ENCODE data around the gene GABARAPL1. TPM values are rescaled to one million over a fixed set of nuclear protein-coding genes. Genes with fewer than 3 reads are reported as not detected.

The GABARAPL1 gene
- total and polyA plus RNA-seq, 11 donors = 126 to 790 (median 280) TPM

DNA sequence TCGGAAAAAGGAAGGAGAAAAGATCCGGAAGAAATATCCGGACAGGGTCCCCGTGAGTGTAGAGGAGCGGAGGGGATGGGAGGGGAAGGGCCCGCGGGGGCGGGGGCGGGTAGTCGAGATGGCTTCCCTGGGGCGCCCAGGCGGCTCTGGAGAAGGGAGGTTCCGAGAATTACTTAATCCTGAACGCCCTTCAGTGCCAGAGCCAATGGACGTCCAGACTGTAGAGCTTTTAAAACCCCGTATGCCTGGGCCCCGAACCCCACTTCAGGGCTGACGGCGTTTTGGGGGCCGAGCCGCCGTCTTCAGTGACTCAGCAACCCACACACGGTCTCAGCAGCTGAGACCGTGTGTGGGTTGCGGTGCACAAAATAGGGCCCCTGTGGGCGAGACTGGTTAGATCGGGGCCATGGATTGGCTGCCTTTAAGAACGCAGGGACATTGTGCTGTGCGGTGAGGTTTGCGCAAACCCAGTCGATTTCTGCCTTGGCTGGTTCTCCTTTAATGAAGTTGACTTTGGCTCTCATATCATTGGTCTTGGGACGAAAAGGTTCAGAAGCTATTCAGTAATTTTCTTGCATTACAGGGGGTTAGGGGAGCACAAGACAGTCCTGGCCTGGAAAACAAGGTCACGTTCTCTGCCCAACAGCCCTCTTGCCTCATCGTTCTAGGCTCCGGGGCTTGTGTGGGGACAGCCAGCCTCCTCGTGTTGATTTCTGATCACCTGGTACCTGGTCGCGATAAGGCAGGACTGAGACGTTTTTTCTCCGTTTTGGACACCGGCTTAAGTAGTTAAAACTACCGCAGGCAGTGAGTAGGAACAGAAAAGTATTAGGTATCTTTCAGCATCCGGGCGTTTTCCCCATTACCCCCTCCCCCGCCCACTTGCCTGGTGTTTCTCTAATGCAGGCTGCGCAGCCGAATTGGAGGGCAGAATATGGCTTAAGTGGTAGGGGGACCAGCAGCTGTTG is 775 bp downstream of the GABARAPL1 start:
- no peaks in the 10 kb centered on the region for H3K27me3 ChIP-seq
- H3K4me3 ChIP-seq = peak overlapping the region; percentile 65 to 89 (median 80)
- WGBS, 4 donors = 1 to 2% (median 1%) methylated on average over 41 to 47 of the region's 47 CpGs
- peaks cover 4 to 46% (median 29%) of the 10 kb centered on the region in 12 donors for H3K4me1 ChIP-seq
- ATAC-seq (peak; percentile 16 to 68 (median 58)), DNase-seq (peak; percentile 75 to 86 (median 77))
- peak overlapping the region; percentile 95 to 100 (median 98) for H3K27ac ChIP-seq
- peaks cover 0 to 25% (median 13%) of the 10 kb centered on the region in 9 donors for H3K36me3 ChIP-seq
- TF ChIP-seq POLR2A (IDR thresholded peaks at IDR 0.05) = peak; percentile 11 to 63
- TF ChIP-seq, protein P1, sequence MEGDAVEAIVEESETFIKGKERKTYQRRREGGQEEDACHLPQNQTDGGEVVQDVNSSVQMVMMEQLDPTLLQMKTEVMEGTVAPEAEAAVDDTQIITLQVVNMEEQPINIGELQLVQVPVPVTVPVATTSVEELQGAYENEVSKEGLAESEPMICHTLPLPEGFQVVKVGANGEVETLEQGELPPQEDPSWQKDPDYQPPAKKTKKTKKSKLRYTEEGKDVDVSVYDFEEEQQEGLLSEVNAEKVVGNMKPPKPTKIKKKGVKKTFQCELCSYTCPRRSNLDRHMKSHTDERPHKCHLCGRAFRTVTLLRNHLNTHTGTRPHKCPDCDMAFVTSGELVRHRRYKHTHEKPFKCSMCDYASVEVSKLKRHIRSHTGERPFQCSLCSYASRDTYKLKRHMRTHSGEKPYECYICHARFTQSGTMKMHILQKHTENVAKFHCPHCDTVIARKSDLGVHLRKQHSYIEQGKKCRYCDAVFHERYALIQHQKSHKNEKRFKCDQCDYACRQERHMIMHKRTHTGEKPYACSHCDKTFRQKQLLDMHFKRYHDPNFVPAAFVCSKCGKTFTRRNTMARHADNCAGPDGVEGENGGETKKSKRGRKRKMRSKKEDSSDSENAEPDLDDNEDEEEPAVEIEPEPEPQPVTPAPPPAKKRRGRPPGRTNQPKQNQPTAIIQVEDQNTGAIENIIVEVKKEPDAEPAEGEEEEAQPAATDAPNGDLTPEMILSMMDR (IDR thresholded peaks at IDR 0.05) = no peak
- intact Hi-C loops (cut with DNase I) = loop anchor here in 7 of 10 donors (2.0 to 10.0 kb wide), 6 partner anchors 149 to 511 kb away; partner anchors contain the start of genes YBX3 (in 5 of the 7) and MAGOHB (in 1 of the 7)
- no peaks in the 10 kb centered on the region for H3K9me3 ChIP-seq

DNA sequence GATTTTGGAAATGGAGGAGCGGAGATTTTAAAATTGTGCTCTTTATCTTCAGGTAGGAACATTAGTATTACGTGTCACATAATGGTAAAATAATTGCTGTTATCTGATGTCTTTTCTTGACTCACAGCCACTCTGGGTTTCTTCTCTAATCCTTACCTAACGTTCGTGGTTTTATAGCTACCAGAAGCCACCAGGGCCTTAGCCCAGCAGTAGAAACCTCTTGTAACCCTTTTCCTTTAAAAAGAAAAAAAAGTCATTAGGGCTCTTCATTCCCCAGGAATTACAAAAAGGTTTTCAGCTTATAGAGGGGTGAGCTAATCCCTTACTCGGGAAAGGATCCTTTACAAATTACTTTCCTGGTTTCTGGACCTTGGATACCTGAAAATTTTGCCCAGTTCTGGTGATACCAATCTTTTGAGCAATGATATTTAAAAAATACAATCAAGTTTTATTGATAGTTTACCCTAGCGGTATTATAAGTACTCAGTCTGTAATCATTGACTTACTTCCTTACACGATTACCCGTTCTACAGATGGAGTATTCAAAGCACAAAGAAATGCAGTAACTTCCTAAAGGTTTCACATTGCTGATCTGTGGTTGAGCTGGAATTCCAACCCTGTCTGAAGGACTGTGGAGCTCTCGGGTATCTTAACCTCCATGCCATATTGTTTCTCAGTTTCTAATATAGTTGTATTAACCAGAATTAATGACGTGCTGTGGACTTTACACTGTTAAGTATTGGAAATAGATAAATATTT is 1.6 kb downstream of the GABARAPL1 start:
- DNase-seq (no peak), ATAC-seq (no peak)
- peaks cover 0 to 34% (median 22%) of the 10 kb centered on the region in 9 donors for H3K36me3 ChIP-seq
- H3K9me3 ChIP-seq = no peaks in the 10 kb centered on the region
- H3K4me1 ChIP-seq = peaks cover 4 to 53% (median 31%) of the 10 kb centered on the region in 12 donors
- H3K4me3 ChIP-seq = peak overlapping the region; percentile 65 to 89 (median 80)
- H3K27ac ChIP-seq = peak overlapping the region; percentile 95 to 100 (median 98)
- intact Hi-C loops (cut with DNase I) = loop anchor here in 6 of 10 donors (5.0 to 10.0 kb wide), 4 partner anchors 148 to 510 kb away; partner anchors contain the start of gene YBX3 (in 4 of the 6)
- no peak for TF ChIP-seq POLR2A (IDR thresholded peaks at IDR 0.05)
- TF ChIP-seq, protein P1 (IDR thresholded peaks at IDR 0.05) = no peak
- H3K27me3 ChIP-seq = no peaks in the 10 kb centered on the region
- 13 to 20% (median 15%) methylated on average over 10 of the region's 10 CpGs for WGBS, 4 donors

DNA sequence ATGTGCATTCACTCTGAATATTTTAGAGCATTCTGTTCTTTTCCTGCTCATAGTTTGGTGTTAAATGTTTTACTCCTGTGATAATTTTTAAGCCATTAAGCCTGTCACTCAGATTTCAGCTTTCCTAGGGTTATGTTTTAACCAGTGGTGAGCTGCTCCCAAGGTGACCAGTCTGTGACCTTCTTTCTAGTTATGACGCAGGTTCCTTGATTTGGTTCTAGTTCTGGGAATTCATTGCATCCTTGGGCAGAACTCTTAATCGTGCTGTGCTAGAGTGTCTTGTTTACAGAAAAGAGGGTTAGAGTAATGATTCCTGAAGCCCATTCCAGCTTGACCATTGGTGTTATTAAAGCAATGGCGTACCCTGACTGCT is 2.2 kb downstream of the GABARAPL1 start:
- TF ChIP-seq POLR2A (IDR thresholded peaks at IDR 0.05) = peak in 1 of 2 donors; percentile 10
- TF ChIP-seq, protein P1 (IDR thresholded peaks at IDR 0.05) = no peak
- Histone ChIP-seq H3K9me3 (no peaks in the 10 kb centered on the region), H3K4me1 (peaks cover 4 to 59% (median 36%) of the 10 kb centered on the region in 12 donors), H3K36me3 (peaks cover 0 to 39% (median 28%) of the 10 kb centered on the region in 9 donors), H3K27ac (peak overlapping the region; percentile 95 to 100 (median 98)), H3K4me3 (peak overlapping the region; percentile 65 to 89 (median 80)), H3K27me3 (no peaks in the 10 kb centered on the region)
- WGBS, 4 donors = 40 to 50% (median 47%) methylated on average over 3 of the region's 3 CpGs
- DNase-seq (peak in 1 of 5 donors; percentile 10), ATAC-seq (peak; percentile 4 to 13 (median 5))
- intact Hi-C loops (cut with DNase I) = loop anchor here in 6 of 10 donors (5.0 to 10.0 kb wide), 4 partner anchors 147 to 510 kb away; partner anchors contain the start of gene YBX3 (in 4 of the 6)

All from heart left ventricle (tissue), 16 donors.